K562 (cell line): ENCODE results near the gene IL11. TPM values are rescaled to one million over a fixed set of nuclear protein-coding genes. Genes with fewer than 3 reads are reported as not detected.
A peak's percentile ranks its signal among the peaks of the same experiment; 100 is the strongest.

Experiments used
- ARNT ChIP-seq, 2 experiments: fragments of 450-650 bp; IDR thresholded peaks; 2 replicates each; pipeline ENCODE4 v1.6.1; 2016; ENCODE audit warnings: mild to moderate bottlenecking in 1 of 2
- BDP1 ChIP-seq: IDR thresholded peaks from 3 replicates; pipeline ENCODE4 v1.6.1; 2011; ENCODE audit not compliant: insufficient read length, insufficient read depth
- CBX1 ChIP-seq: sonication (generic); IDR thresholded peaks from 2 replicates; pipeline ENCODE4 v1.6.1; 2016; ENCODE audit warnings: antibody characterized with exemption, low read depth, mild to moderate bottlenecking
- CC2D1A ChIP-seq: fragments of 450-650 bp; IDR thresholded peaks from 2 replicates; pipeline ENCODE4 v1.6.1; 2017; ENCODE audit warnings: mild to moderate bottlenecking
- CREB3L1 ChIP-seq: fragments of 450-650 bp; IDR thresholded peaks from 2 replicates; pipeline ENCODE4 v1.6.1; 2014; ENCODE audit warnings: low read depth, mild to moderate bottlenecking, moderate library complexity, borderline replicate concordance
- E2F6 ChIP-seq, 2 experiments: IDR thresholded peaks; 2 replicates each; pipeline ENCODE4 v1.6.1; 2011; ENCODE audit warnings: borderline replicate concordance in 1 of 2, control low read depth in 1 of 2, low read depth in 1 of 2, low read length in 1 of 2, mild to moderate bottlenecking in 1 of 2, mixed read lengths in 1 of 2, moderate library complexity in 1 of 2; ENCODE audit not compliant: insufficient read depth in 1 of 2, insufficient read length in 1 of 2, poor library complexity in 1 of 2, severe bottlenecking in 1 of 2; ENCODE audit errors: extremely low read depth in 1 of 2
- ELK3 ChIP-seq: fragments of 450-650 bp; formaldehyde crosslinking; IDR thresholded peaks from 2 replicates; pipeline ENCODE4 v1.4.0; 2020; ENCODE audit warnings: mild to moderate bottlenecking
- LARP7 ChIP-seq: fragments of 450-650 bp; IDR thresholded peaks from 2 replicates; pipeline ENCODE4 v1.6.1; 2016
- NCOA1 ChIP-seq: fragments of 450-650 bp; IDR thresholded peaks from 2 replicates; pipeline ENCODE4 v1.6.1; 2016; ENCODE audit warnings: low read depth
- NCOR1 ChIP-seq: fragments of 450-650 bp; IDR thresholded peaks from 2 replicates; pipeline ENCODE4 v1.6.1; 2016; ENCODE audit warnings: mild to moderate bottlenecking, moderate library complexity
- NR2C1 ChIP-seq, 2 experiments: fragments of 450-650 bp; IDR thresholded peaks; 2 replicates each; pipeline ENCODE4 v1.6.1; 2017; ENCODE audit warnings: mild to moderate bottlenecking in 2 of 2, antibody characterized with exemption in 1 of 2, inconsistent platforms in 1 of 2, missing compliant biosample characterization in 1 of 2, missing genetic modification characterization in 1 of 2
- PHF8 ChIP-seq: fragments of 200-600 bp; sonication (generic); IDR thresholded peaks from 2 replicates; pipeline ENCODE4 v1.6.1; 2012; ENCODE audit warnings: mixed run types, mild to moderate bottlenecking, inconsistent platforms, low read length, moderate library complexity, borderline replicate concordance
- PPARD ChIP-seq: fragments of 250-450 bp; sonication (Bioruptor Pico); IDR thresholded peaks from 2 replicates; pipeline ENCODE4 v1.8.0; 2022; ENCODE audit warnings: inconsistent platforms, mild to moderate bottlenecking, moderate library complexity
- PTBP1 ChIP-seq: fragments of 200-400 bp; formaldehyde crosslinking; IDR thresholded peaks from 2 replicates; pipeline ENCODE4 v1.6.1; 2017; ENCODE audit warnings: low read depth, low read length
- RBM17 ChIP-seq: fragments of 200-400 bp; formaldehyde crosslinking; IDR thresholded peaks from 2 replicates; pipeline ENCODE4 v1.6.1; 2017; ENCODE audit warnings: low read depth, mild to moderate bottlenecking, low read length, borderline replicate concordance
- RUNX1 ChIP-seq: sonication (generic); IDR thresholded peaks from 2 replicates; pipeline ENCODE4 v1.6.1; 2016; ENCODE audit warnings: antibody characterized with exemption, low read depth
- SMAD1 ChIP-seq: fragments of 150-350 bp; IDR thresholded peaks from 2 replicates; pipeline ENCODE4 v1.6.1; 2014; ENCODE audit warnings: low read length, low read depth; ENCODE audit not compliant: partially characterized antibody
- TCF3 ChIP-seq: sonication (generic); formaldehyde crosslinking; IDR thresholded peaks from 2 replicates; pipeline ENCODE4 v1.4.0; 2020; ENCODE audit warnings: mild to moderate bottlenecking, missing genetic modification reagents
- XRCC5 ChIP-seq: fragments of 200-400 bp; formaldehyde crosslinking; IDR thresholded peaks from 2 replicates; pipeline ENCODE4 v1.6.1; 2017; ENCODE audit warnings: low read depth, mild to moderate bottlenecking, low read length
- ZNF174 ChIP-seq: fragments of 250-450 bp; sonication (Bioruptor Pico); IDR thresholded peaks from 2 replicates; pipeline ENCODE4 v1.4.0; 2020; ENCODE audit warnings: mild to moderate bottlenecking
- ZNF175 ChIP-seq: fragments of 200-800 bp; sonication (Bioruptor generic); IDR thresholded peaks from 2 replicates; pipeline ENCODE4 v1.6.1; 2016; ENCODE audit warnings: low read depth, mild to moderate bottlenecking, missing genetic modification characterization, missing compliant biosample characterization
- ZNF354B ChIP-seq: fragments of 250-450 bp; sonication (Bioruptor Pico); IDR thresholded peaks from 2 replicates; pipeline ENCODE4 v1.4.0; 2020
- ZNF655 ChIP-seq: fragments of 250-450 bp; sonication (Bioruptor Pico); IDR thresholded peaks from 2 replicates; pipeline ENCODE4 v1.5.0; 2021
- ZNF696 ChIP-seq: fragments of 250-450 bp; sonication (Bioruptor Pico); conservative IDR thresholded peaks from 2 replicates; pipeline ENCODE4 v1.4.0; 2020; ENCODE audit warnings: mild to moderate bottlenecking, moderate library complexity
- ZNF76 ChIP-seq: fragments of 250-450 bp; sonication (Bioruptor Pico); IDR thresholded peaks from 2 replicates; pipeline ENCODE4 v1.4.0; 2020; ENCODE audit warnings: mild to moderate bottlenecking, moderate library complexity, borderline replicate concordance
- polyA plus RNA-seq, 8 experiments: library from polyadenylated mRNA; depleted of rRNA in 4 of 8; stranded (reverse) in 5 of 8; unstranded in 3 of 8; fragments of >200 nt; fragmentation: Nextera tagmentation in 2 of 8; fragmentation: Illumina TruSeq in 1 of 8; extraction: Ambion mirVana in 2 of 8; extraction: Trizol in 1 of 8; gene quantifications; 2 replicates each; pipeline versions ENCODE4 v1.2.1 to v1.2.3, GENCODE V29; 2011 to 2014; ENCODE audit warnings: inconsistent platforms in 1 of 8, missing spikeins in 1 of 8
- total RNA-seq, 7 experiments: library from RNA; depleted of rRNA in 6 of 7; stranded (reverse); fragments of >200 nt in 6 of 7; fragmentation: Illumina TruSeq in 2 of 7; extraction: Trizol in 2 of 7; gene quantifications; 2 replicates each; pipeline versions ENCODE4 v1.2.1 to v1.2.3, GENCODE V29; 2011 to 2021; ENCODE audit warnings: low replicate concordance in 1 of 7

The IL11 gene
- total and polyA plus RNA-seq, 9 of the 15 experiments (the other 6 are each of a cell fraction or from before 2014, with no cell fraction given) = 0.04 to 0.42 (median 0.06) TPM; not detected in 6

DNA sequence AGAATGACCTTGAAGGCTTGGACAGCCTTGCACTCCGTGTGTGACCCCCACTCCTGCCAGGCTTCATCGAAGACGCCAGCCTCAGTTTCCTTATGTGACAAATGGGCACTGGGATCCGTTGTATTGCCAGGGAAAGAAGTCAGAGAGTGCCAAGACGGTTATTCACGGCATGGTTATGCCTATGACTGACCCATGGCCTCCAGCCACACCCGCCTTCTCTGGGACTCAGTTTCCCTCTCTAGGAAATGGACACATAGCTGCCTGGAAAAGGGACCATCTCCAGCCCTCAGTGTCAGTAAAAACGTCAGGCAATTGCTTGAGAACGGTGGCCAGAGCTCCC lies 38.2 kb upstream of the IL11 start (continued):
- no peak for TF ChIP-seq ELK3 (CRISPR knock-in tag)
- no peak for TF ChIP-seq RUNX1
- TF ChIP-seq NCOR1 = no peak
- no peak for TF ChIP-seq SMAD1
- no peak for TF ChIP-seq TCF3 (CRISPR knock-in tag)
- no peak for TF ChIP-seq ZNF76
- TF ChIP-seq LARP7 = 0 out of 2 replicates have a peak, but pooled peaks have one; percentile 51
- no peak for TF ChIP-seq BDP1
- no peak for TF ChIP-seq NCOA1
- TF ChIP-seq ZNF354B (CRISPR knock-in tag) = no peak
- TF ChIP-seq ZNF175 = no peak
- peak; percentile 43; the same call in 1 of the 2 replicates for TF ChIP-seq PHF8
- TF ChIP-seq ZNF655 (CRISPR knock-in tag) = no peak
- TF ChIP-seq E2F6 (IDR thresholded peaks at IDR 0.05; ENCODE audit: borderline replicate concordance in 1 of 2, extremely low read depth in 1 of 2, insufficient read depth in 1 of 2, insufficient read length in 1 of 2, low read depth in 1 of 2, low read length in 1 of 2, poor library complexity in 1 of 2, severe bottlenecking in 1 of 2) = no peak
- no peak for TF ChIP-seq CC2D1A
- TF ChIP-seq ZNF696 = no peak
- TF ChIP-seq XRCC5 = no peak
- TF ChIP-seq RBM17 = no peak
- TF ChIP-seq NR2C1 (IDR thresholded peaks at IDR 0.05) = no peak
- TF ChIP-seq NR2C1 (tag; IDR thresholded peaks at IDR 0.05) = no peak
- TF ChIP-seq CREB3L1 = no peak
- TF ChIP-seq ARNT (IDR thresholded peaks at IDR 0.05) = peak; percentile 29 to 30; a peak in 2 of 4 replicates
- TF ChIP-seq ZNF174 (CRISPR knock-in tag) = no peak
- no peak for TF ChIP-seq CBX1
- no peak for TF ChIP-seq PTBP1
- no peak for TF ChIP-seq PPARD (CRISPR knock-in tag)
